NCI-H1417 (cell line): ENCODE results near the gene ATRN.

Experiments used
- DNase-seq, 3 experiments: peaks; one replicate each; lab custom pipeline; 2025; lab: John Stamatoyannopoulos, UW

Gene ATRN

GRCh38 chr20:3696200-3696599 lies 225.4 kb downstream of the ATRN start:
- peak in 1 of 3 experiments; percentile 41 for DNase-seq

- DNase-seq, result no peak
Observed at GRCh38 chr20:3696745-3697587, 226.1 kb downstream of the ATRN start.

- DNase-seq, result no peak
Observed at GRCh38 chr20:3697588-3698305, 226.9 kb downstream of the ATRN start.

- DNase-seq, result no peak
Observed at GRCh38 chr20:3698591-3699001, 227.8 kb downstream of the ATRN start.

- DNase-seq, result no peak
Observed at GRCh38 chr20:3699037-3699436, 228.2 kb downstream of the ATRN start.
